GM18951 (cell line): ENCODE results near the gene SPATA2L.
A peak's percentile ranks its signal among the peaks of the same experiment; 100 is the strongest.

Experiments
- POLR2A ChIP-seq: IDR thresholded peaks from 4 replicates; pipeline ENCODE4 v1.6.1; 2011; ENCODE audit warnings: mild to moderate bottlenecking; ENCODE audit not compliant: insufficient read length, insufficient read depth; ENCODE audit errors: extremely low read depth
- in situ Hi-C: fragments of 300-500 bp; cut with MboI; formaldehyde crosslinking; loops from one replicate; pipeline ENCODE4 v1.12.0; 2022; ENCODE audit warnings: low sequenced_read_pairs, mixed read lengths, inconsistent platforms; ENCODE audit not compliant: unreplicated experiment

SPATA2L gene

DNA sequence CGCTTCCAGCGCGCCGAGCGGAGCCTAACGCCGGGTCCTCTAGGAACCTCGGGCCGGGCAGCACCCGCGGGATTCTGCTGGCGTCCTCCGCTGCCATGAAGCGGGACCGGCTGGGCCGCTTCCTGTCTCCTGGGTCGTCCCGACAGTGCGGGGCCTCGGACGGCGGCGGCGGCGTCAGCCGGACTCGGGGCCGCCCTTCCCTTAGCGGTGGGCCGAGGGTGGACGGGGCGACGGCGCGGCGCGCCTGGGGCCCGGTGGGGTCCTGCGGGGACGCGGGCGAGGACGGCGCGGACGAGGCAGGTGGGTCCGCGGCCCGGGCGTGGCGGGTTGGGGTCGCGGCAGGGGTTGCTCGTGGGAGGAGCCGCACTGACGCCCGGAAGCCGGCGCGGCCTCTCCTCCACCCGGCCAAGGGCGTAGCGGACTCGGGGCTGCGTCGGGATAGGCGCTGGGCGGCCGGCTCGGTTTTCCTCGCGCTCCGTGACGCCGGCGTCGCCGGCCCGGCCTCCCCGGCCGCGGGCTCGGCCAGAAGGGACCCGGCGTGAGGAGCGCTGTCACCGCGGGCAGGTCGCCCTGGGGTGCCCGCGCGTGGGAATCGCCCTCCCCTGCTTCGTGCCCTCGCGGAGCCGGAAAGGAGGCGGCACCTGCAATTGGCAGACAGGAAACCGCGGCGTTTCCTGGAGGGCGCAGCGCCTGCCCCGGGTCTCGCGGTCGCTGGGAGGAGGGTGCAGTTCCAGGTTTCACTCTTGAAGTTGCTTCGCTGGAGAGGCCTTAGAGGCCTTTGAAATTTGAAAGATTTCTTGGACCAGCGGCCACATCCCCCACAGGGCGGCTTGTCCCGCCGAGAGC, 20.3 kb upstream of the SPATA2L start:
- in situ Hi-C loops: no loop called here
- TF ChIP-seq POLR2A: peak; percentile 58

DNA sequence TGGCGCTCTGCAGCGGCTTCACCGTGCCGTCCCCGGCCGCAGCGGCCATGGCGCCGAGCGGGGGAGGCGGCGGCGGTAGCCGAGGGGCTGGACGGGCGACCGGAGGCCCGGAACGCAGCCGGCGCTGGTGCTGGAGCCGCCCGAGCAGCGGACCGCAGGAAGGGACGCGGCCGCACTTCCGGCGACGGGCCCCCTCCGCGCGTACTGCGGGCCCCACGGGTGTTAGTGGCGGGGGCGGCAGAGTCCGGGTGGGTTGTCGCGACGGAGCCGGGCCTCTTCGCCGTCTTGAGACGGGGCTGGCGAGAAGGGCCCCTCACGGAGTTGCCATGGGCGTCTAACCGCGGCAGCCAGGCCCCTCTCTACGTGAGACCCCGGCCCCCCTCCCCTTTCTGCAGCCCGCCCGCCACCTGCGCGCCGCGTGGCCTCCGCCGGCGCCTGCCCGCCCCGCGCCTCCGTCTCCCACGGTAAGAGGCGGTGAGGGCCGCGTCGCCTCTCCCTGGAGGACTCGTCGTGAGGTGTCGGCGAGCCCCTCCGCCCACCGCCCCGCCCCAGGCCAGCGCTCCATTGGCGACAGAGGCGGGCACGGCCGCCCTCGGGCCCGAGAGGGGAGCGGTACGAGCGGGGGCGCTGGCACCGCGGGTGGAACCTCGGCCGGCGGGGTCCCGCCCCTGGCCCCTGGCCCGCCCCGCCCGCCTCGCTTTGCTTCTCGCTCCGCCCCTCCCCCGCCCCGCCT, 19.5 kb upstream of the SPATA2L start, which contains the start of the genes VPS9D1 and ZNF276:
Gene VPS9D1 (minus strand): TSS at position 86 of the 733 bp plus-strand sequence. CDS start 37 bp downstream, at position 49.
Gene ZNF276 (plus strand): TSS at position 725 of the 733 bp plus-strand sequence. CDS start 104 bp downstream, outside the sequence.
- TF ChIP-seq POLR2A: peak; percentile 57
- in situ Hi-C loops: no loop called here

DNA sequence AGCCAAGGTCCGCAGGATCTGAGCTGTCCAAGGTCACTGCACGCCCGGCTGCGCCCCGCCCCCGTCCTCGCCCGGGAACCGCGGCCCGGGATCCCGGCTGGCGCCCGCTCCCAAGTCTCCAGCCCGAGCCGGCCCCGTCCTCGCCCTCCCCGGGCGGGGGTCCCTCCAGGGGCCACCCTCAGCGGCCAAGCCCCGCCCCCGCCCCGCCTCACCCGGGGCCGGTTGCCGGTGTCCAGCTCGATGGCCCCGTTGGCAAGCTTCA, 19.0 kb upstream of the SPATA2L start:
- in situ Hi-C loops: no loop called here
- no peak for TF ChIP-seq POLR2A

DNA sequence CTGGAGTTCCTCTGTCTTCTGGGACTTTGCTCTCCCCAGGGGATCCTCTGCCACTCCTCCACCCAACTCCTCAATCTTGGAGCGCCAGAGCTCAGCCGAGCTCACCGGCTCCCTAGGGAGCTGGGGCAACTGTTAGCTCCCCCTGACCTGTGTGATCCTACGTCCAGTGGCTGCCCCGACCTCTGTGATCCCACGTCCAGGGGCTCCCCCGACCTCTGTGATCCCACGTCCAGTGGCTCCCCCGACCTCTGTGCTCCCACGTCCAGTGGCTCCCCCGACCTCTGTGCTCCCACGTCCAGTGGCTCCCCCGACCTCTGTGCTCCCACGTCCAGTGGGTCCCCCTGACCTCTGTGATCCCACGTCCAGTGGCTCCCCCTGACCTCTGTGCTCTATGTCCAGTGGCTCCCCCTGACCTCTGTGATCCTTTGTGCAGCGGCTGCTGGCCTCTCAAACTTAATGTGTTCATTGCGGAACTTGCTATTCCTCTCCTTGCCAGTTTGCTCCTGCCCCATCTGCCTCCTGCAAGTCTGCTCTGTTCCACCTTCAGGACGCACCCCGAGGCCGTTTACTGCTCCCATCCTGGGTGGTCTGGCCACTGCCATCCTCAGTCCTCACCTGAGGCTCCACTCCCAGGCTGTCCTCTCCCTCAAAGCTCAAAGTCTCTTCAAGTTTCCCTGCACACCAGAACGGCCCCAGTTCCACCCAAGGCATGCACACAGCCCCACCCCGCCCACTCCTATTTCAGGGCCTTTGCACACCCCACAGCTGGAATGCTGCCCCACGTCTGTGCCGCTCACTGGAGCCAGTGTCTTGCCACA, 16.4 kb upstream of the SPATA2L start:
- in situ Hi-C loops: no loop called here

DNA sequence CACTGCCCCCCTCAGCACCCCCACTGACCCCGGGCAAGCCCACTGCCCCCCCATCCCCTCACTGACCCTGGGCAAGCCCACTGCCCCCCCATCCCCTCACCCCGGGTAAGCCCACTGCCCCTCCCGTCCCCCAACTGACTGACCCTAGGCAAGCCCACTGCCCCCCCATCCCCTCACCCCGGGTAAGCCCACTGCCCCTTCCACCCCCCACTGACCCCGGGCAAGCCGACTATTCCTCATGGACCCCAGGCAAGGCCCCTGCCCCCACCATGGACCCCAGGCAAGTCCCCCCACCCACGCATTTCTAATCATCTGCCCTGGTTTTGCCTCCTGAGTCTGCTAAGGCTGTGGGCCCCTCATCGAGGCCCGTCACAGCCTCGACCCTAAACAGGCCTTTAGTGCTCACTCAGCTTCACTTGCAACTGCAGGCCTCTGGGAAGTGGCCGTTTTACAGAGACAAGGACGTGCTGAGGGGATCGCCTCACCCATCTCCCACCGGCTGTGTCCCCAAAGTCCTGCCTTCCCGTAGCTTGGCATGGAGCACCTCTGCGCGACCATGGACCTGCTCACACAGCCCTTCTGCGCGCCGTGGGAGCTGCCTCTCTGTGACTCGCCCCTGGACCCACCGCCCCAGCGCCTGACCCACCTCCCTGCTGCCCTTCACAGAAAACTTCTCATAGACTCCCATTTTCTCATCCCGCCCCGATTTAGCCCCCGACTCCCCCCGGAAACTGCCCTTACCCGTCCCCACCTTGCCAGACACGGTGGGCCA, 15.6 kb upstream of the SPATA2L start:
- no peak for TF ChIP-seq POLR2A
- in situ Hi-C loops: no loop called here

More for the DNA sequence above, 16.4 kb upstream of the SPATA2L start:
- TF ChIP-seq POLR2A: peak; percentile 7

DNA sequence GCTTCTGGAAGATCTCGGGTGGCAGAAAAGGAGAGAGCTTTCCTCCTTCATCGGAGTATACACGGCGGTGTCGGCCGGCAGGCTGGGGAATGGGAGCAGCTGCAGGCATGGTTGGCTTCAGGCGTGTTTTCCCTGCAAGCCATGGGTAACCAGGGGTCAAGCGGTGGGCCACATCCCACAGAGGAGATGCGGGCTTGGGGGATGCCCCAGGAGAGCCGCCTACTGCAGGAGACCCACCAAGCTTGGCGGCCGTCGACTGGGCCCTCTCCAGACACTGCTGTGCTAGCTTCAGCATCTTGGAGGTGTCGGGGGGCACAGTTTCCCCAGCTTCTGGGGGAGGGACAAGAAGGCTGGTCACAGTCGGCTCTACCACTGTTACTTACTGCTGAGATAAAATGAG, 15.0 kb upstream of the SPATA2L start:
- TF ChIP-seq POLR2A: no peak
- in situ Hi-C loops: no loop called here

DNA sequence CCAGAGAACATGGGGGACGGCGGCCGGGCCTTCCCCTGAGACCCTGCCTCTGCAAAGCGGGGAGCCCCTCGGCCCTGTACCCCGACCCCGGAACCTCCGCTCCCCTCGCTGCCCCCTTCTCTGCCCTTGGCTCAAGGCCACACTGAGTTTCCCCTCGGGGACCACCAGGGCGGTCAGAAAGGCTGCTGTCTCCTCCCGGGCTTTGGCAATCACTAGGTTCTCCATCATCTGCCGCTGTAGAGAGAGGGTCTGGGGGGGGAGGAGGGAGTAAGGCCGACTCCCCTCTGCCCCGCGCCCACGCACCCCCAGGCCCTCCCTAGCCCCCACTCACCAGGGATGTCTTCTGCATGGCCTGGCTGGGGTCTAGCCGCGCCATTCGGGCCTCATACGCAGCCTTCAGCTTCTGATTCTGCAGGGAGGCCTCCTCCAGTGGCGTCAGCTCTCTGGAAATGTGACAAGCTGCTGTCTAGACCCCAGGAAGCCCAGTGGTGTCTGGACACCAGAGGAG, 10.8 kb upstream of the SPATA2L start:
- no peak for TF ChIP-seq POLR2A
- in situ Hi-C loops: no loop called here

DNA sequence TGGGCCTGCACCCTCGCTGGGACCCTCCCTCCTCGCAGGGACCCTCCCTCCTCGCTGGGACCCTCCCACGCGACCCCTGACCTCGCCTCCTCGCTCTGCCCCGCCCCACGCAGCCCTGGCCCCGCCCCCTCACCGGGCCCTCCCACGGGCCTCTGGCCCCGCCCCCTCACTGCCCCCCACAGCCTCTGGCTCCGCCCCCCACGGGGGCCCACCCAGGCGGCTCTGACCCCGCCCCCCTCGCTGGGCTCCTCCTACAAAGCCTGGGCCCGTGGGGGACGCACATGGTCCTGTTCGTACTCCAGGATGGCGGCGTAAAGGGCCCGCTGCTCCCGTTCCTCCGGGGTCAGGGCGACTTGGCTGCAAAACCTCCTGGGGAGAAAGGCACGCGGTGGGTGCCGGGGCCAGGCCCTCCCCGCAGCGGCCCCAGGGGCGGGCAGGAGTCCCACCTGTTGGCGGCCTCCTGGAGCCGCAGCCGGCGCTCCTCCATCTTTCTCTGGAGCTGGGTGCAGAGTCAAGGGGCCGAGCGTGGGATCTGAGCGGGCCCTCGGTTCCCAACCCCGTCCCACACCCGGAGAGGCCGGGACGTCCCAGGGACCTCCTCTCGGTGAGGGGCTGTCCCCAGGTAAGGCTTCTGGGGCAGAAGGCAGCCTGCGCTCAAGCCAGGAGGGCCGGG, 10.2 kb upstream of the SPATA2L start:
- peak; percentile 75 for TF ChIP-seq POLR2A
- in situ Hi-C loops: no loop called here

DNA sequence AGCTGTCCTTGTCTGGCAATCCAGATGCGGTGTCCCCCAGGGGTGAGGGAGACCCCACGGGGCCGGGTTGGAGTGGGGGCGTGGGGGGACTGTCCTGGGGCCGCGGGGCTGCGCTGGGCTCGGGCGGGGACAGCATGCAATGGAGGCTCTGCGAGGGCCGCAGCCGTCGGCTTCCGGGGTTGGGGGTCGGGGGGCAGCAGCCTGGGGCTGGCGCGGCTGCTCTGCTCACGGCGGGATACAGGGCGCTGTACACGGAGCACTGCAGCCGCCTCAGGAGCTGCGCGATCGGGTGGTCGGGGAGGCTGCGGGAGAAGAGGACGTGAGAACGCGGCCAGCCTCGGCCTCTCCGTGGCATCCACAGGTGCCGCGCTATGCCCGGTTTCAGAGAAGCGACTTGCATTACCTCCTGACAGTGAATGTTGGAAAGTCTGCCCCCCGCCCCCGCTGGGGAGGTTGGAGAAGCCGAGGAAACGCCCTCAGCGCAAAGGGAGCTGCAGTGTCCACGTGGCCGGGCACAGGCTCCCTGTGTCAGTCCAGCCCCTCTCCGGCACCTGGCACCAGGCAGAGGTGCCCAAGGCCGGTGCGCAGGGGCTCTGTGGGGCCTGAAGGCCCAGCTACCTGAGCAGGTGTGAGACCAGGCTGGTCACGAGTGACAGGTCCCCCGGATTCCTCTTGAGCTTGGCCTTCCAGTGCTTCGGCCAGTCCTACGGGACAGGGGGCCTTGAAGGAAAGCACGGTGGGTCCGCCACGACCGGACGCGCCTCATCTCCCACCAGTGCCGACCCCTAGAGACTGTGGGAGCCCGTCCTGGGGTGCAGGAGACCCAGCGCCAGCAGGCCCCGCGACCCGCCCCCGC, 9.4 kb upstream of the SPATA2L start:
- in situ Hi-C loops: no loop called here

DNA sequence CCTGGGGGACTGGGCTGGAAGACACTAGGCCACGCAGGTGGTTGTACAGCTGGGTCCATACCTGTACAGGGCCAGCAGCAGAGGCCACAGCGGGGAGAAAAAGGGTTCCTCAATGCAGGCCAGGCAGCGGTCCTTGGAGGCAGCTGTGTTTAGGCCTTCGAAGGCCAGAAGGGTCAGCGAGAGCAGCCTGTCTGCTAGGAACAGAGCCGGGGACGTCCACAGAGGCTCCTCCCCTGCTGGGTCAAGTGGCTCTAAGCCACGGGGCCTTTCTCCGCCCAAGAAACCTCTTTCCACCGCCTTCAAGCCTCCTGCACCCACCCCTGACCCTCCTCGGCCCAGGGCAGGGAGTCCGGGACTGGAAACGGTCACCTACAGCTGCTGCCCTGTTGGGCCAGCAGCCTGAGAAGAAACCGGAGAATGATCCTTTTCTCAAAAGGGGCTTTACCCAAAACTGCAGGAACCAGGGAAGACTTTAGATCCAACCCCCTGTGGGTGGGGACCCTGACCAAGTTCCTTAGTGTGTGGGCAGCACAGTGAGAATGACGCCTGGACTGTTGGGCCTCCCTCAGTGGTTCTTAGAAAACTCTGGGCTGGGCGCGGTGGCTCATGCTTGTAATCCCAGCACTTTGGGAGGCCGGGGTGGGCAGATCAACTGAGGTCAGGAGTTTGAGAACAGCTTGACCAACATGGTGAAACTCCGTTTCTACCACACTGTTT, 8.4 kb upstream of the SPATA2L start:
- in situ Hi-C loops: no loop called here
- no peak for TF ChIP-seq POLR2A

More for the DNA sequence above, 9.4 kb upstream of the SPATA2L start:
- no peak for TF ChIP-seq POLR2A
